NK-92 treated with Interleukin-12 subunit alpha and Interleukin-12 subunit beta, amount 100 ng/mL, for 24 hours (cell line): ENCODE measurements around the gene PKN3.

Source experiments
- DNase-seq: peaks from one replicate; lab custom pipeline; 2025; lab: John Stamatoyannopoulos, UW

PKN3 gene

GRCh38 chr9:128716581-128717254 is 14.4 kb downstream of the PKN3 start:
- DNase-seq: no peak

DNA sequence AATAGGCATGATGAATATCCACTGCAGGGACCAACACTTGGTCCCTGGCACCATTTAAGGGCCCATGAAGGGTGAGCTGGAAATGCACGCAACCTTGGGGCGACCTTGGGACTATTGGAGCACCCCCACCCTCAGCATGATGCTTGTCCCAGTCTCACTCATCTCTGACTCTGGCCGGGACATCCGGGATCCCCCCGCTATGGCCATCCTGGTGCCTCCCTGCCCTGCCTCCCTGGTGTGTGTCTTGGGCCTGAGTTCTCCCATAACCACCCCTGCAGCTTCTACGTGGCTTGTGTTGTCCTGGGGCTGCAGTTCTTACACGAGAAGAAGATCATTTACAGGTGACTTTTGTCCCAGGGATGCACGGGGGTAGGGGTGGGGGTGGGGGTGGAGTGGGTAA is 15.7 kb downstream of the PKN3 start:
- no peak for DNase-seq

DNA sequence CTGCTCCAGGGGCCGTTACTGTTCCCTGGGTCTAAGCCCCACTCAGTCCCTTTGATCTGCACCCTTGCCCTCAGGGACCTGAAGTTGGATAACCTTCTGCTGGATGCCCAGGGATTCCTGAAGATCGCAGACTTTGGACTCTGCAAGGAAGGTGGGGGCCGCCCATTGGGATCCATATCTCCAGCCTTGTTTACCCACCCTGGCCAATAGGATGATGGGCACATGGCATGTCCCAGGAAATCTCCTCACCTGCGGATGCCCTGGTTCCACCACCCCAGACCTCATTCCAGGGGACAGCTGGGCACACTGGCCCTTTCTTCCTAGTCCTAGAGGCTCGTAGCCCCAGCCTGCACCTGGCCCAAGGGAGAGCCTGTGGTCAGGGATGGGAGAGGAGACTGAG is 16.2 kb downstream of the PKN3 start:
- DNase-seq: no peak

DNA sequence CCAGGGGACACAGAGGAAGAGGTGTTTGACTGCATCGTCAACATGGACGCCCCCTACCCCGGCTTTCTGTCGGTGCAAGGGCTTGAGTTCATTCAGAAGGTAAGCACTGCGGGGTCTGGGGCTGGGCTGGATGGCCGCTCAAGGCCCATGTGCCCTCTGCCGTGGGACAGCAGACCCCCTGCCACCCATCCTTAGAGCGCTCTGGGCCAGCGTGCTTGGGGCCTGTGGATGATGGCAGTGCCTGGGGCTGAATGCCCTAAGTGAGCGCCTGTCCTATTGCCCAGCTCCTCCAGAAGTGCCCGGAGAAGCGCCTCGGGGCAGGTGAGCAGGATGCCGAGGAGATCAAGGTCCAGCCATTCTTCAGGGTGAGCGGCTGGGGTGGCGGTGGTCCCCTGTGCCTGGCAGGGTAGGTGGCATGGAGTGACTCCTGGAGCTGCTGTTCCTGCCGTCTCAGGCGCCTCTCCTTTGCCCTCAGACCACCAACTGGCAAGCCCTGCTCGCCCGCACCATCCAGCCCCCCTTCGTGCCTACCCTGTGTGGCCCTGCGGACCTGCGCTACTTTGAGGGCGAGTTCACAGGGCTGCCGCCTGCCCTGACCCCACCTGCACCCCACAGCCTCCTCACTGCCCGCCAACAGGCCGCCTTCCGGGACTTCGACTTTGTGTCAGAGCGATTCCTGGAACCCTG is 17.8 kb downstream of the PKN3 start:
- DNase-seq: no peak

- DNase-seq: no peak
These were observed 18.7 kb downstream of the PKN3 start for GRCh38 chr9:128720841-128721486.

GRCh38 chr9:128721487-128722010 is 19.2 kb downstream of the PKN3 start:
- DNase-seq: no peak

GRCh38 chr9:128722380-128723351 is 20.4 kb downstream of the PKN3 start:
- no peak for DNase-seq

GRCh38 chr9:128723352-128723865 is 21.1 kb downstream of the PKN3 start:
- DNase-seq: no peak

DNA sequence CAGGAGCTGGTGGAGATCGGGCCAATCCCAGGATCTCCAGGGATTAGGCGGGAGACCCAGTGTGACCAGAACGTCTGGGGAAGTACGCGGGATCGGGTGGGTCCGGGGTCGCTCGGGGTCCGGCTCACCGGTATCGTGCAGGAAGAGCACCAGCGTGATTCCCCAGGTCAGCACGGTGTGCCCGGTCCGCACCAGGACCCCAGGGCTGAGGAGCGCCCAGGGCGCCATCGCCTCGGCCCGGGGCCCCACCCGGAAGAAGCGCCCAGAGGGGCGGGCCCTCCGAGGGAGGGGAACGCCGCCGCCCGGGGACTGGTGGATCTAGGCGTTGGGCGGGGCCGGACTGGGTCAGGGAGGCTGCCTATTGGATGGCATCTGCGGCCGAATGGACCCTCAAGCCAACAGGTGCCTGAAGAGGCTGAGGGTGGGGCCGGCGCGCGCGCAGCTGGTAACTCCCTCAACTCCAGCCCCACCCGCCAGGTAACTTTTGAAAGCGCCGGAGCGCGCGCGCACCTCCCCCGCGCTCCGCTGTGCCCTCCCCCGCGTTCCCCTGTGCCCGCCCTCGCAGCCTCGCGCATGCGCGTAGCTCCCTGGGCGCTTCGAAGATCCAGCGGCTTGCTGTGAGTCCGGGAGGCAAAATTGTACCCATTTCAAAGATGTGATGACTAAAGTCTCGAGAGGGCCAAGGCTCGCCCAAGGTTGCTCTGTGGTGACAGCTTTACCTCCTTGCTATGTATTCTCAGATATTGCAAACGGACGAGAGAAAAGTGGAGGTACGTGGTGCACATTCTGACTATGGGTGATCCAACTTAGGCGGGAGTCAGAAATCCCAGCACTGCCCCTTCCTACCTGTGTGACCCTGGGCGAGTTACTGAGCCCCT is 21.8 kb downstream of the PKN3 start, which contains the start of gene ZDHHC12:
Gene ZDHHC12, minus strand, starts transcription at position 262 of the 878 bp plus-strand sequence. Its CDS starts 34 bp downstream, at position 228.
- peak; percentile 99 for DNase-seq

DNA sequence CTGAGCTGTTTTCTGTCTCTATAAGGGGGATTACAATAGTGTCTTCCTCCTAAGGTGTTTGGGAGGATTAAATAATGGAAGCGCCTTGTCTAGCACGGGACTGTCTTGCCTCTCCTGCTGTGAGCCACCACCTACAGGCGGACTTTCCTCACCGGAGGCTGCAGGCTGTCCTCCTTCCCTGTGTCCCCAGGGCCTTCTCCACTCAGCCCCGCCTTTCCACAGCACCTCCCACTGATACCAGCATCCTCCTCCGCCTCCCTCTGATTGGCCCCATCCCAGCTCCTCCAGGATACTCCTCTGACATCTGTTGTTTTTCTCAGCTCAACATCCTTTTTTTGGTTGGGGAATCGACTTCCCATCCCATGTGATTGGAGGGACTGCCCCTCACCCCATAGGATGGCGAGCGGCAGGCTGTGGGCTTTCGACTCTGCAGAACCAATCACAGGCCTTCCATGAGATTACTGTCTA is 22.5 kb downstream of the PKN3 start:
- DNase-seq: no peak

GRCh38 chr9:128727640-128728248 is 25.4 kb downstream of the PKN3 start:
- no peak for DNase-seq

- no peak for DNase-seq
These were observed 26.0 kb downstream of the PKN3 start for GRCh38 chr9:128728298-128728697.

GRCh38 chr9:128729302-128729701 is 27.0 kb downstream of the PKN3 start:
- DNase-seq: no peak

- DNase-seq: no peak
These were observed 27.6 kb downstream of the PKN3 start for GRCh38 chr9:128729766-128730517.

GRCh38 chr9:128731093-128731492 is 28.8 kb downstream of the PKN3 start:
- DNase-seq: no peak

DNA sequence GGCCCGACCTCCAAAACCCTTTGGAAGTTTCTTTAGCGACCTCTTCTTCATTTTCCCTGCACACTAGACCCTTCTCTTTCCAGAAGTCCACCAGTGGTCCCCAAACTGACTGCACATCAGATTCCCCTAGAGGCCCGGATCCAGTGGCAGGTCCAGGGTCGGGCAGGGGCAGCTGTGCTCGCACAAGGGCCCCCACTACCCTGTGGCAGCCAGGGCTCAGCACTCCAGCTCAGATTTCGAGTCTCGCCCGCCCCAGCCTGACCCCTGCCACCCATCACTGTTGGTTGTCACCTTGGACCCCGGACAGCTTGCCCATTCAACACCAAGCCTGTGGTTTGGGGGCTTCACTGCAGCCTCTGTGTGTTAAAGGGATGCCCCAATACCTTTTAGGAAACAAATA is 29.4 kb downstream of the PKN3 start:
- DNase-seq: no peak

DNA sequence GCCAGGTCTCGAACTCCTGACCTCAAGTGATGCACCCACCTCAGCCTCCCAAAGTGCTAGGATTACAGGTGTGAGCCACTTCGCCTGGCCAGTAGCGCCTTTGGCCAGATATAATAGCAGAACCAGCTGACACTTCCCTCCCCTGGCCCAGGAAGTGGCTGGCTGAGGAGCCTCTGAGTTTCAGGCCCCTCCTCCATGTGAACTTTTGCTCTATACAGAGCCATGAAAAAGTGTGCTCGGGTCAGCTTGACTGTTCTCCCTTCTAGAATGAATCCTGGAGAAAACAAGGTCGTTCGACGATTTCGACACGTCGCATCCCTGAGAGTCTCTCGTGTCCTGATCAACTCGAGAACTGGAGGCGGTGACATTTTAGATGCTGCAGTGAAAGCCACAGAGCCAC is 30.3 kb downstream of the PKN3 start:
- no peak for DNase-seq

GRCh38 chr9:128733256-128733655 is 31.0 kb downstream of the PKN3 start:
- no peak for DNase-seq

DNA sequence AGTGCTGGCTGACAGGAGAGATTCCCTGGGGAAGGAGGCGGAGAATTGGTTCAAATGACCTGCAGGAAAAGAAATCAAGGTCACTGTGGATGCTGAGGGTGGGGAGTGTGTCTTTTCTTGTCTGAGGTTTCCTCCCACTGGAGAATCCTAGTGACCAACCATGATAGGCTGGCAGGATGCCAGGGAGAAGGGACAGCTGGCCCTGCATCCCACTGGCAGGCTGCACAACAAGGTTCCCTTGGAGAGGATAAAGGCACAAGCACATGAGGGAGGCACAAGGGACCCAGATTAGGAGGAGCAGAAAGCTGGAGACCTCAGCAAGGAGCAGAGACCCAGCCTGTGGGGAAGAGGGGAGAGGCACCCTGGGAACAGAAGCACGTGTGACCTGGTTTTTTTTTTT is 33.1 kb downstream of the PKN3 start:
- no peak for DNase-seq
